ENCODE data around the gene BARX1. TPM values are rescaled to one million over a fixed set of nuclear protein-coding genes. Genes with fewer than 3 reads are reported as not detected.

BARX1 gene
- total RNA-seq, 1 donor from 2014 or later: not detected

GRCh38 chr9:93922535-93922934 is 32.6 kb downstream of the BARX1 start:
- intact Hi-C loops (cut with micrococcal nuclease): no loop called here

DNA sequence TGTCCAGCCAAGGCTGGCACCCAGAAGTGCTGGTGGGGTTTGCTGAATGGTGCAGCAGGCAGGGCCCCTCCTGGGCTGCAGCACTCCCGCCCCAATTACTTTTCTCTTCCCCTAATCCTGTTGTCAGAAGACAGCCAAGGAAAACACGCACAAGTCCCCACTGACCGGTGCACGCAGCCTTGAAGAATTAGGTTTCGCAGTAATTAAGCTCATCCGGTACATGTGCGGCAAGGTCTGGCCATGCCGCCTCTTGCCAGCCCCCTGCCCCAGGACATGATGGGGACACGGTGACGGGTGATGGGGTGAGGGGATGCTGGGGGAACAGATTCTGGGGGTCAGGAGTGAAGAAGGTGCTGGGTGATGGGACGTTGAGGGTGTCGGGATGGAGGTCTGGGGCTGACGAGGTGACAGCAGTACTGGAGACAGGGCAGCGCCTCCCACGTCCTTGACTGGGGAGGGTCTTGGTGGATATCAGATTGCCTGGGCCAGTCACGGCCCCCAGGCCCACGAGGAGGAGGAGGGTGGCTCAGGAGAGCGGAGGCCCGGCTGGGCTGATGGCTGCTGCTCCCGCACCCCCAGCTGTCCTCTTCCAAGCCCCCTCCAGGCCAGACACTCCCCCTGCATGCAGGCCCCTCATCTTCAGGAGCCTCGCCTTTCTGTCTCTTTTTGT is 34.9 kb downstream of the BARX1 start:
- intact Hi-C loops (cut with micrococcal nuclease): no loop called here

GRCh38 chr9:93918061-93918460 is 37.1 kb downstream of the BARX1 start:
- intact Hi-C loops (cut with micrococcal nuclease): no loop called here

- intact Hi-C loops (cut with micrococcal nuclease): no loop called here
Observed at GRCh38 chr9:93917121-93917853, 37.9 kb downstream of the BARX1 start.

GRCh38 chr9:93916358-93916757 is 38.8 kb downstream of the BARX1 start:
- intact Hi-C loops (cut with micrococcal nuclease): no loop called here

DNA sequence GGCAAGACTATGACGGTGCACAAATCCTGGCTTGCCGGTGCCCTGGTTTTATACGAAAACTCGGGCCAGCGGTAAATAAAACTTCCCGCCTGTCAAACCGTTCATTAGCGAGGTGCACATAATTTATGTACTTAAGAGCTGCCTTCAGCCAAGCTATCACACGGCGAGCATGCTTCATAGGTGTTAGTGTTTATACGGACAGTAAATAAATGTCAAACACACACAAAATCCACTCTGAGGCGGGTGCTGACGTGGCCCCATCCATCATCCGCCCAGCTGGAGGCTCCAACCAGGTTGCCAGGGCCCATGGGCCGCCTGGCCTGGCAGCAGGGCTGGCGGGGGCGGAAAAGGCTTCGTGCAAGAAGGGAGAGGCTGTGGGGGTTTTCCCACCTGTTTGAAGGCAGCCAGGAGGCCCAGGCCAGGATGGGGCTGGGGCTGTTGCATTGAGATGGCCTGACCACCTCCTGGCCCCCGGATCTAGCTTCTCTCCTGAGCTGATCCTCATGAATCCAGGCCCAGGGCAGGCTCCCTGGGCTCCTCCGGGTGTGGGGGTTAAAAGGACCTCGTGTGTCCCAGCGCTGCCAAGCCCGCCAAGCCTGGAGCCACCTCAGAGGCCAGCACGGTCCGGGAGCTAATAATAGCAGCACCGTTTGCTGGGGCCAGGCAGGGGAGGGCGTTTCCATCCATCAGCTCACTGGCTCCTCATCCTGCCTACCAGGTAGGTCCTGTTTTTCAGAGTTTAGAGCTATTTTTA is 43.2 kb downstream of the BARX1 start:
- intact Hi-C loops (cut with micrococcal nuclease): no loop called here

DNA sequence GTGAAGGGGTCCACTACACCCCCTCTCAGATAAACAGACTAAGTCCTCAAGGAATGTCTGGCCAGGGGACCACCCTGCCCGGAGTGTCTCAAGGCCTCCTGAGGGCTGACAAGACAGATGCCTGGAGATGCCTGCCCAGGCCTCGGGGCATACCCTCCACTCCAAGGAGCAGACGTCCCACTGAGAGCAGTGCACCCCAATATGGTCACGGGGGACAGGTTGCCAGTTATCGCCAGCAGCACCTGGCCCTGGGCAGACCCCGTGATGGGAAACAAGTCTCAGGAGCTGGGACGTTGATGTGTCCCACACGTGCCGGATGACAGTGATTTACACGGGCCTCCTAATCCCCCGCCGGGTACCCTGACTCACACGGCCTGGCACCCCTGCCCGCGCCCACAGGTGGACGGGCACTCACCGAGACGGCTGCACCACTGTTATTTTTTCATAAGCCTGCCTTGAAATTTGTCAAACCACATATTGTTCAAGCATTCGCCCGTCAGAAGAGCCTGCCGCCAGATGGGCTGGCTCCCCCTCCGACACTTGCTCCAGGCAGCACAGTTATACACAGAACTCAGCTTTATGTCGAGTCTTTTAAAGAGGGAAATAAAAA is 43.9 kb downstream of the BARX1 start:
- intact Hi-C loops (cut with micrococcal nuclease): no loop called here

DNA sequence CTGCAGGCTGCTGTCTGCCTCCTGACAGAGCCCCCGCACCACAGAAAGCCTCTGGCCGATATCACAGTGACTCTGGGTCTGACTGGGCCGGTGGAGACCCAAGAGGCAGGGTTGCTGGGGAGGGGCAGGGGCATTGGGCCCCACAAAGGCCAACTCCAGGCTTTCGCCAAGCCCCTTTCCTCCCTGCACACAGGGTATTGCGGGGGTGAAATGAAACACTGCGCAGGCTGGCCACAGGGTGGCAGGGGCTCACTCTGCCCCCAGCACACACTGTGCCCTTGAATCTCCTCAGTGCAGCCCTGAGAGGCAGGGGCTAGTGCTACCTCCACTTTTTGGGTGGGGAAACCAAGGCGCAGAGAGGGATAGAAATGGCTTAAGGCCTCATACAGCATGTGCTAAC is 44.6 kb downstream of the BARX1 start:
- intact Hi-C loops (cut with micrococcal nuclease): no loop called here

GRCh38 chr9:93910196-93910595 is 45.0 kb downstream of the BARX1 start:
- intact Hi-C loops (cut with micrococcal nuclease): no loop called here

GRCh38 chr9:93909242-93909616 is 45.9 kb downstream of the BARX1 start:
- intact Hi-C loops (cut with micrococcal nuclease): no loop called here

DNA sequence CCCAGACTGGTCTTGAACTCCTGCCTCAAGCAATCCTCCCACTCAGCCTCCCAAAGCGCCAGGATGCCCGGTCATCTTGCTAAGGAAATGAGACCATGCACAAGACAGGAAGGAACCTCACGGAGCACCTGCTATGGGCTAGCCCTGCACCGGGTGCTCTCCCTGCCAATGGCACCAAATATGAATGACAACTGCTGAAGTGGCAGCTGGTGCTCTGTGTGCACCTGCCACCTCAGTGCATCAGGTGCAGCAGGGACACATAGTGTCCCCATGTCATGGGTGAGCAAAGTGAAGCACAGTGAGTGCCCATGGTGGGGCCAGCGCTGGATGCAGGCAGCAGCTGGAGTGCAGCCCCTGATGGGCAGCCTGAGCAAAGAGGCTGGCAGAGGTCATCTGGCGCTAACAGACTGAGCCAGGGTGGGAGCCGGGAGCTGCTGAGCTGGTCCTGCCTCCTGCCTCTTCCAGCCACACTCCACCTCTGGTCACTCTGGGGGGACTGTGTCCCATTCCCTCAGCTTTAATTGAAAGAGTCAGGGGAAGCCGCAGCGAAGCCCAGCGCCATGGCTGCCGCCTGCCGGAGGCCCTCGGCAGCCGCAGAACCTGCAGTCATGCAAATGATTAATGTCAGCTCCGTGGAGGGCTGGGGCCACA is 46.4 kb downstream of the BARX1 start:
- intact Hi-C loops (cut with micrococcal nuclease): no loop called here

GRCh38 chr9:93907551-93908199 is 47.5 kb downstream of the BARX1 start:
- intact Hi-C loops (cut with micrococcal nuclease): no loop called here

- intact Hi-C loops (cut with micrococcal nuclease): no loop called here
Observed at GRCh38 chr9:93906195-93906880, 48.8 kb downstream of the BARX1 start.

- intact Hi-C loops (cut with micrococcal nuclease): no loop called here
Observed at GRCh38 chr9:93905473-93906133, 49.6 kb downstream of the BARX1 start.

GRCh38 chr9:93904649-93905472 is 50.3 kb downstream of the BARX1 start:
- intact Hi-C loops (cut with micrococcal nuclease): no loop called here

GRCh38 chr9:93903886-93904648 is 51.1 kb downstream of the BARX1 start:
- intact Hi-C loops (cut with micrococcal nuclease): no loop called here

DNA sequence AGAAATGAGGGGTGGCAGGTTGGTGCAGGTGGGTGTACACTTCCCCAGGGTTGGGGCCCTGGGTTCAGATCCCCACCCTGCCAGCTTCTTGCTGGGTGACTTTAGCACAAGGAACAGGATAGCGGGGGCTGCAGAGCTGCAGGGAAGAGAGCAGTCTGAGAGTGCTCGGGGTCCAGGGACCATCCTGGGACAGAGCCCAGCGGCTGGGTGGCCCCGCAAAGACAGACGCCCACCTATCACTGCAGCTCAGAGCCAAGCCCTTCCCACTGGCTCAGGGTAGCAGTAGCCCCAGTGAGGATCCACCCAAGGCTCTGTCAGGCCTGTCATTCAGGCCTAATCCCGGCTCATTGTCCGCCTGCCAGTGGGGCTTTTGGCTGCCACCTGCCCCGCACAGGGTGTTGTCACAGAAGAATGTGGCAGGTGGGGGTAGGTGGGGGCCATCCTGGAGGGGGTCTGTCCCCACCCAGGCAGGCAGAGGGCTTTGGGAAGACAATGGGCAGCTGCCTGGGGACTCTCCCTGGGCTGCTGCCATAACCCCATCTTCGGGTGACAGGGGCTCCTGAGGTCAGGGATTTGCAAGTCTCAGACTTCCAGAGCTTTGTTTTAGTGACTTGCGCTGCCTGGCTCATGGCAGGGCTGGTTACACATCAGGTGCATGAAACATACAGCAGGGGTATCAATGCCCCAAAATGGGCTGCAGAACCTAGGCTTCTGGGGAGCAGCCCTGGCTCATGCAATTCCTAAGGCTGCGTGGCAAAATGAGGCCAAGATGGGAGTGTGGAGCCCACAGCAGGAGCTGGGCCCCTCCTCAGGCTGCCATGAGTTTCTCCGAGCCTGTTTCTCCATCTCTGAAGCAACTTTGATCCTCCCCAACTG is 52.1 kb downstream of the BARX1 start:
- intact Hi-C loops (cut with micrococcal nuclease): no loop called here

All from T-helper 2 cell treated with Interferon-gamma antibody and Interleukin-4, amounts not matched to agents 100 ng/mL and 5 ng/mL, for 36 hours (primary cell).